Endothelial cell of umbilical vein (primary cell): Measurements from ENCODE around the gene SFT2D3. TPM values are rescaled to one million over a fixed set of nuclear protein-coding genes. Genes with fewer than 3 reads are reported as not detected.

Experiments
- BruUV-seq: library from RNA; stranded (reverse); fragments of 400-500 nt; replicated peaks from 2 replicates; lab custom pipeline; 2021; lab: Mats Ljungman, UMichigan
- CTCF ChIA-PET: fragments of 300-600, 350-600 bp; sonication (Branson Sonifier 250); formaldehyde crosslinking; loops from one replicate; lab custom pipeline; 2021; ENCODE audit warnings: antibody characterized with exemption, inconsistent platforms; lab: Charles Lee
- POLR2A ChIA-PET: fragments of 300-600, 350-600 bp; sonication (Branson Sonifier 250); formaldehyde crosslinking; loops from one replicate; lab custom pipeline; 2021; ENCODE audit warnings: antibody characterized with exemption, inconsistent platforms; lab: Charles Lee
- DNase-seq: peaks from one replicate; pipeline ENCODE4 v3.0.0-alpha.2; 2011; ENCODE audit warnings: low read depth, low spot score
- FAIRE-seq: peaks from 2 replicates; lab custom pipeline; 2011; peaks lifted over from hg19 to GRCh38; lab: Jason Lieb, UNC
- H2AFZ ChIP-seq: 2 replicates; pipeline ENCODE4 v1.6.0; 2012; ENCODE audit warnings: low read depth, low read length, control low read depth, inconsistent platforms
- H3K27ac ChIP-seq: 2 replicates; pipeline ENCODE4 v1.5.1; 2011; ENCODE audit warnings: low read depth, mild to moderate bottlenecking, control low read depth, low read length, moderate library complexity; ENCODE audit not compliant: insufficient read depth
- H3K27me3 ChIP-seq, 2 experiments: 2 replicates each; pipeline versions ENCODE4 v1.6.0 to v1.6.1; 2011; ENCODE audit warnings: low read length in 2 of 2, mixed read lengths in 1 of 2; ENCODE audit not compliant: control insufficient read depth in 2 of 2, insufficient read depth in 2 of 2
- H3K36me3 ChIP-seq, 2 experiments: 2 replicates in 1 of 2; 3 replicates in 1 of 2; pipeline ENCODE4 v1.5.1; 2011; ENCODE audit warnings: low read length in 2 of 2, mild to moderate bottlenecking in 1 of 2, moderate library complexity in 1 of 2; ENCODE audit not compliant: control insufficient read depth in 2 of 2, insufficient read depth in 2 of 2; ENCODE audit errors: extremely low read depth in 1 of 2
- H3K4me1 ChIP-seq: 3 replicates; pipeline ENCODE4 v1.5.1; 2011; ENCODE audit warnings: mild to moderate bottlenecking, low read length; ENCODE audit not compliant: control insufficient read depth, insufficient read depth; ENCODE audit errors: extremely low read depth
- H3K4me2 ChIP-seq: 2 replicates; pipeline ENCODE4 v1.6.1; 2011; ENCODE audit warnings: low read length, control low read depth, mixed read lengths; ENCODE audit not compliant: insufficient read depth
- H3K4me3 ChIP-seq, 3 experiments: fragments of 200-600 bp in 1 of 3; sonication (generic), shearing (Covaris generic) in 1 of 3; replicated peaks in 1 of 3; 2 replicates each; pipeline ENCODE4 v1.5.1; 2011 to 2016; ENCODE audit warnings: control low read depth in 3 of 3, low read length in 3 of 3, mild to moderate bottlenecking in 2 of 3, inconsistent platforms in 1 of 3, low read depth in 1 of 3, moderate library complexity in 1 of 3; ENCODE audit not compliant: insufficient read depth in 1 of 3
- H3K79me2 ChIP-seq: 2 replicates; pipeline ENCODE4 v1.6.0; 2012; ENCODE audit warnings: low read length, inconsistent platforms; ENCODE audit not compliant: control insufficient read depth, insufficient read depth
- H3K9ac ChIP-seq: replicated peaks from 2 replicates; pipeline ENCODE3; 2011; ENCODE audit warnings: low read length, control low read depth; ENCODE audit not compliant: insufficient read depth; ENCODE audit errors: extremely low read depth
- H3K9me1 ChIP-seq: replicated peaks from 3 replicates; pipeline ENCODE4 v1.6.0; 2011; ENCODE audit warnings: mild to moderate bottlenecking, low read length; ENCODE audit not compliant: control insufficient read depth, insufficient read depth; ENCODE audit errors: extremely low read depth
- H3K9me3 ChIP-seq: replicated peaks from 2 replicates; pipeline ENCODE4 v1.5.1; 2012; ENCODE audit warnings: low read length, inconsistent platforms; ENCODE audit not compliant: control insufficient read depth, insufficient read depth
- H4K20me1 ChIP-seq: replicated peaks from 2 replicates; pipeline ENCODE3; 2011; ENCODE audit warnings: mild to moderate bottlenecking, low read length; ENCODE audit not compliant: control insufficient read depth, insufficient read depth; ENCODE audit errors: extremely low read depth
- EZH2 ChIP-seq: IDR thresholded peaks from 2 replicates; pipeline ENCODE4 v1.6.1; 2012; ENCODE audit warnings: borderline replicate concordance, low read depth, mild to moderate bottlenecking, moderate library complexity, low read length, inconsistent platforms; ENCODE audit not compliant: severe bottlenecking
- FOS ChIP-seq: IDR thresholded peaks from 2 replicates; pipeline ENCODE4 v1.6.1; 2011; ENCODE audit warnings: mild to moderate bottlenecking, low read length, moderate library complexity, borderline replicate concordance; ENCODE audit not compliant: insufficient read depth
- JUN ChIP-seq: IDR thresholded peaks from 2 replicates; pipeline ENCODE4 v1.6.1; 2011; ENCODE audit warnings: borderline replicate concordance, low read depth; ENCODE audit not compliant: insufficient read length, insufficient read depth
- MYC ChIP-seq: IDR thresholded peaks from one replicate; pipeline ENCODE4 v1.6.1; 2011; ENCODE audit warnings: mild to moderate bottlenecking, low read depth, low read length
- POLR2AphosphoS5 ChIP-seq: IDR thresholded peaks from 2 replicates; pipeline ENCODE4 v1.6.1; 2012; ENCODE audit warnings: low read depth, mild to moderate bottlenecking, control low read depth, low read length, moderate library complexity; ENCODE audit not compliant: insufficient read depth
- dilution Hi-C: fragments of 300-500 bp; cut with MboI; formaldehyde crosslinking; loops from one replicate; pipeline ENCODE4 v1.15.0; 2019; ENCODE audit warnings: low sequenced_read_pairs; ENCODE audit not compliant: extremely low pct_ligation_motif_present
- intact Hi-C: fragments of 100-400 bp; cut with micrococcal nuclease; formaldehyde crosslinking; loops from one replicate; pipeline ENCODE4 v1.10.0; 2022
- polyA plus RNA-seq, 4 experiments: library from polyadenylated mRNA; depleted of rRNA in 3 of 4; stranded (reverse) in 3 of 4; unstranded in 1 of 4; fragments of >200 nt; gene quantifications; 2 replicates each; pipeline versions ENCODE4 v1.2.1 to v1.2.3, GENCODE V29; 2011 to 2012; ENCODE audit warnings: missing spikeins in 1 of 4
- total RNA-seq: library from RNA; stranded (reverse); gene quantifications from 2 replicates; pipeline ENCODE4 v1.2.3, GENCODE V29; 2021
- TF ChIP-seq, protein P1 (sequence below), 2 donors: IDR thresholded peaks; 1 replicate in 1 of 2; 2 replicates in 1 of 2; pipeline ENCODE4 v1.5.1; 2011; ENCODE audit warnings: low read length in 2 of 2, mild to moderate bottlenecking in 2 of 2, moderate library complexity in 2 of 2, control low read depth in 1 of 2, inconsistent platforms in 1 of 2, low read depth in 1 of 2; ENCODE audit not compliant: insufficient read depth in 1 of 2; ENCODE audit errors: extremely low read depth in 1 of 2
- TF ChIP-seq, protein P2 (sequence below): IDR thresholded peaks from 2 replicates; pipeline ENCODE4 v1.6.1; 2011; ENCODE audit not compliant: insufficient read depth, insufficient read length

Gene SFT2D3
- total and polyA plus RNA-seq, 2 donors (not counting 3 experiments of a cell fraction or from before 2014, with no cell fraction given) = 4.5 to 4.7 TPM

DNA sequence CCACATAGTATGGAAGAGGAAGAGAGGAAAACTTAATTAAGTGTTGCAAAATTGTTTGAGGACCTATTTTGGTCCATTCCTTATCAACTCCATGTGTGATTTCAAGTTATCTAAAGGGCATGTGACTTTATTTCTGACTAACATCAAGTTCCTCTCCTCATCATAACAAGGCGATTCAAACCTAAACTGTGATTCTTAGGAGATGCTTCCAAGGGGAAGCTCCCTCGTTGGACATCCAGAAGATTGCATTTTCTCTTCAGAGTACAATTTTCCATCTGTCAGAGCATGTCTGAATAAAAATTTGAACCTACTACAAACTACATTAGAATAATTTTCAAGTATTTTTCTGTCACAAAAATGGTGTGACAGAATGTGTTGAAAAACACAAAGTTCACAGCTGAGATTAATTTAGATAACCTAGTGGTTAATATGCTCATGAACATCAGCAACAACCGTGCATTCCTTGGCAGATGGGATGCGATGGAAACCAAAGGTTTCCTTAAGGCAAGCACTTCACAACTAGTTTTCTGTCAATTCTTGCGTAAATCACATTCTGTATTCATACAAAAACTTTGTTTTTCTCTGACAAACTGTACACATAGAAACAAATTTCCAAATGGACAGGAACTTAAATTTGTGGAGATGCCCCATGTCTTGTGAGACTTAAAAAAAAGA is 4.2 kb downstream of the SFT2D3 start:
- Histone ChIP-seq H2AFZ (no peak overlapping the region), H3K9ac (no peak overlapping the region), H3K4me3 (no peak overlapping the region), H3K27ac (no peak overlapping the region), H3K9me3 (no peaks in the 10 kb centered on the region), H3K36me3 (peaks cover 8 to 23% of the 10 kb centered on the region in 2 experiments), H3K79me2 (peaks cover 11% of the 10 kb centered on the region), H3K4me1 (peaks cover 17% of the 10 kb centered on the region), H3K4me2 (no peak overlapping the region), H4K20me1 (no peaks in the 10 kb centered on the region), H3K27me3 (no peaks in the 10 kb centered on the region), H3K9me1 (no peaks in the 10 kb centered on the region)
- DNase-seq (no peak), FAIRE-seq (no peak)
- intact Hi-C loops (no loop called here), dilution Hi-C loops (no loop called here)
- CTCF ChIA-PET = interaction anchor here (2.5 to 3.4 kb wide), 2 partner anchors 10 to 114 kb away, joined by 8 to 26 read pairs; no protein-coding TSS in a partner anchor
- BruUV-seq = no TSS peak
- POLR2A ChIA-PET = no interaction called here
- TF ChIP-seq JUN = no peak
- TF ChIP-seq, protein P1, sequence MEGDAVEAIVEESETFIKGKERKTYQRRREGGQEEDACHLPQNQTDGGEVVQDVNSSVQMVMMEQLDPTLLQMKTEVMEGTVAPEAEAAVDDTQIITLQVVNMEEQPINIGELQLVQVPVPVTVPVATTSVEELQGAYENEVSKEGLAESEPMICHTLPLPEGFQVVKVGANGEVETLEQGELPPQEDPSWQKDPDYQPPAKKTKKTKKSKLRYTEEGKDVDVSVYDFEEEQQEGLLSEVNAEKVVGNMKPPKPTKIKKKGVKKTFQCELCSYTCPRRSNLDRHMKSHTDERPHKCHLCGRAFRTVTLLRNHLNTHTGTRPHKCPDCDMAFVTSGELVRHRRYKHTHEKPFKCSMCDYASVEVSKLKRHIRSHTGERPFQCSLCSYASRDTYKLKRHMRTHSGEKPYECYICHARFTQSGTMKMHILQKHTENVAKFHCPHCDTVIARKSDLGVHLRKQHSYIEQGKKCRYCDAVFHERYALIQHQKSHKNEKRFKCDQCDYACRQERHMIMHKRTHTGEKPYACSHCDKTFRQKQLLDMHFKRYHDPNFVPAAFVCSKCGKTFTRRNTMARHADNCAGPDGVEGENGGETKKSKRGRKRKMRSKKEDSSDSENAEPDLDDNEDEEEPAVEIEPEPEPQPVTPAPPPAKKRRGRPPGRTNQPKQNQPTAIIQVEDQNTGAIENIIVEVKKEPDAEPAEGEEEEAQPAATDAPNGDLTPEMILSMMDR (IDR thresholded peaks at IDR 0.05; ENCODE audit: extremely low read depth in 1 of 2, insufficient read depth in 1 of 2, low read depth in 1 of 2, low read length in 2 of 2) = no peak
- no peak for TF ChIP-seq POLR2AphosphoS5
- no peak for TF ChIP-seq FOS
- TF ChIP-seq, protein P2, sequence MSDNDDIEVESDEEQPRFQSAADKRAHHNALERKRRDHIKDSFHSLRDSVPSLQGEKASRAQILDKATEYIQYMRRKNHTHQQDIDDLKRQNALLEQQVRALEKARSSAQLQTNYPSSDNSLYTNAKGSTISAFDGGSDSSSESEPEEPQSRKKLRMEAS = no peak
- no peak for TF ChIP-seq MYC
- no peak for TF ChIP-seq EZH2
